Stimulated activated CD8-positive, alpha-beta memory T cell treated with anti-CD3 and anti-CD28 coated beads, Interleukin-7, amount 100 ng/mL, for 24 hours (primary cell): ENCODE results near the gene POLR2F.
"Not testable (repeated sequence)": the region's sequence is repeated elsewhere in the genome, so short reads cannot be mapped to it uniquely, and the experiment has no call there.

Source experiments
- DNase-seq: peaks from one replicate; pipeline ENCODE4 v3.0.0-alpha.2; 2020; ENCODE audit warnings: low read depth

POLR2F gene

GRCh38 chr22:37954686-37955085, 1.2 kb downstream of the POLR2F start:
- DNase-seq = no peak

GRCh38 chr22:37955825-37956397, 2.4 kb downstream of the POLR2F start:
- DNase-seq = not testable (repeated sequence)

GRCh38 chr22:37957232-37957631, 3.7 kb downstream of the POLR2F start:
- DNase-seq = no peak

- DNase-seq = no peak
Observed at GRCh38 chr22:37959231-37959825, 5.8 kb downstream of the POLR2F start.

DNA sequence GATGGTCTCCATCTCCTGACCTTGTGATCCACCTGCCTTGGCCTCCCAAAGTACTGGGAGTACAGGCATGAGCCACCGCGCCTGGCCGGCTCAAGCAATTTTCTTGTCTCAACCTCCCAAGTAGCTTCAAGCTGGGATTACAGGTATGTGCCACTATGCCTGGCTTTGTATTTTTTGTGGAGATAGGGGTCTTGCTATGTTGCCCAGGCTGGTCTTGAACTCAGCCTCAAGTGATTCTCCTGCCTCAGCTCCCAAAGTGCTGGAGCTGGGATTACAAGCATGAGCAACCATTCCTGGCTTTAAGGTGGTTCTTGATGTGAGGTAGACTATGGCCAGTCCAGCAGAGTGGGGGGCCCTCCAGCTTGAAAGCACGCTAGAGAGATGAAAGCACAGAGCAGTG, 7.6 kb downstream of the POLR2F start:
- DNase-seq = no peak

DNA sequence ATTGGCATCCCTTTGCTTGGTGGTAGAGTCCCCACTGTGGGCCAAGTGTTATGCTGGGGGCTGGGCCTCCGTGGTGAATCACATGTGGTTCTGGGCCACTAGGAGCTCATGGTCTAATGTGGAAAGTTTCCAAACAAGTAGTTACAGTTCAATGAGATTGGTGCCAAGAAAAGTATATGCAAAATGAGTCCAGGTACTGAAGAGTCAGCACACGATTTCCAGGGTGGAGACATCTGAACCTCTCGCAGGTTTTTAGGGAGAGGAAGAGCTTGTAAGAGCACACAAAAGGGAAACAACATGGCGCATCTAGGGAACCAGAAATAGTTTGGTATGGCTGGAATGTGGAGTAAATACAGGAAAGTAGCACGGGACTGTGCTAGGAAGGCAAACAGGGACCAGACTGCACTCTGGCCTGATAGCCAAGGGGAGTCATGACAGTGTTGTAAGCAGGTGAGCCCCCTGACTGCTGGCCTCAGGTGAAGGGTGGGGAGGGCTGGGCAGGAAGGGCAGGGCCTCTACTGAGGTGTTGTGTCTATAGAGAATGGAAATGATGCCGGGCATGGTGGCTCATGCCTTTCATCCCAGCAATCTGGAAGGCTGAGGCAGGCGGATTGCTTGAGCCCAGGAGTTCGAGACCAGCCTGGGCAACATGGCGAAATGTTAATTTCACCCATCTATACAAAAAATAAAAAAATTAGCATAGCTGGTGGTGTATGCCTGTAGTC, 12.6 kb downstream of the POLR2F start:
- no peak for DNase-seq

- DNase-seq = no peak
Observed at GRCh38 chr22:37967147-37967546, 13.6 kb downstream of the POLR2F start.

DNA sequence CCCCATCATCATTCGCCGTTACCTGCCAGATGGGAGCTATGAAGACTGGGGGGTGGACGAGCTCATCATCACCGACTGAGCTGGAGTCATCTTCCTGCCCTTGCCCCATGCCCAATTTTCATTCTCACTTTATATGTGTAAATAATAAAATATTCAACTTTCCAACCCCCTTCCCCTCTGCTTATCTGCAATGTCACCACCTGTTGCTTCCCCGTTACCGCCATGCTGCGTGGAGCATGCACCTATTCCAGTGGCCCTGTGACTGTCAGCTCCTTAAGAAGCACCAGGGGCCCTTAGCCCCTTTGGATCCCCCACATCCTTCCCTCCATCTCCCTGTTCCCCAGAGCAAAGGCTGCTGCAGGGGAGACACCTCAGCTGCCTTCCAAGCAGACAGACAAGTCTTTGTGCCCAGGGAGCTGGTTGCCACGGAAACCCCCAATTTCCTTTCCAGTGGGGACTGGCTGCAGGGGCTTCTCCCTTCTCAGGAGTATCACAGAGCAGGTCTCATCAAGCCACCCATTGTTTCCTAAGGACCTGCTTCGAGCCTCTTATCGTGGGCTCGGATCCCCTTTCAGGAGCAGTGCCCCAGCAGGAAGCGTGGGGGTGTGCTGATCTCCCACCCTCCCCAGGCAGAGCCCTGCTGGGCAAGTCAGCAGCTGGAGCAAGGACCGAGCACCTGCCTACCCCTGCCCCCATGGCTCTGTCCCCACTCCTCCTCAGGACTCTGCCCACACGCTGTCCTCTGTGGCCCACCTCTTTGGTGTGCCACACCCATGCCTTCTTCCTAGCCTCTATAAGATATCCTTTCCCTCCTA, 14.3 kb downstream of the POLR2F start:
- no peak for DNase-seq

GRCh38 chr22:37968452-37969251, 15.2 kb downstream of the POLR2F start:
- DNase-seq = no peak

DNA sequence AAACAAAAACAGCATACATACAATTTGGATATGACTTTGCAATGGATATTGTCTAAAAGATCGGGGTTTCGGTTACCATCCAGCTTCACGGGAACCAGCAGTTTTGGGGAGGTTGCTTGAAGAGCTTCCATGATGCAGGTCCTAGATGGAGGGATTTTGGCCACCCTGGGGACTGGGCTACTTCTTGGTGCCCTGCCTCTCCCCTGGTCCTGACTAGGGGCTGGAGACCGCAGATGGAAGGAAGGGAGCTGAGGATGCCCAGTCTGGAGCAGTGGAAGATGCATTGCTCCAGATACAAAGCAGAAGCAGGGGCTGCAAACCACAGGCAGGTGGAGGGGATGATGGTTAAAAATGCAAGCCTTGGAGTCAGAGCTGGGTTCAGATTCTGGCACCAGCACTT, 17.4 kb downstream of the POLR2F start:
- no peak for DNase-seq

DNA sequence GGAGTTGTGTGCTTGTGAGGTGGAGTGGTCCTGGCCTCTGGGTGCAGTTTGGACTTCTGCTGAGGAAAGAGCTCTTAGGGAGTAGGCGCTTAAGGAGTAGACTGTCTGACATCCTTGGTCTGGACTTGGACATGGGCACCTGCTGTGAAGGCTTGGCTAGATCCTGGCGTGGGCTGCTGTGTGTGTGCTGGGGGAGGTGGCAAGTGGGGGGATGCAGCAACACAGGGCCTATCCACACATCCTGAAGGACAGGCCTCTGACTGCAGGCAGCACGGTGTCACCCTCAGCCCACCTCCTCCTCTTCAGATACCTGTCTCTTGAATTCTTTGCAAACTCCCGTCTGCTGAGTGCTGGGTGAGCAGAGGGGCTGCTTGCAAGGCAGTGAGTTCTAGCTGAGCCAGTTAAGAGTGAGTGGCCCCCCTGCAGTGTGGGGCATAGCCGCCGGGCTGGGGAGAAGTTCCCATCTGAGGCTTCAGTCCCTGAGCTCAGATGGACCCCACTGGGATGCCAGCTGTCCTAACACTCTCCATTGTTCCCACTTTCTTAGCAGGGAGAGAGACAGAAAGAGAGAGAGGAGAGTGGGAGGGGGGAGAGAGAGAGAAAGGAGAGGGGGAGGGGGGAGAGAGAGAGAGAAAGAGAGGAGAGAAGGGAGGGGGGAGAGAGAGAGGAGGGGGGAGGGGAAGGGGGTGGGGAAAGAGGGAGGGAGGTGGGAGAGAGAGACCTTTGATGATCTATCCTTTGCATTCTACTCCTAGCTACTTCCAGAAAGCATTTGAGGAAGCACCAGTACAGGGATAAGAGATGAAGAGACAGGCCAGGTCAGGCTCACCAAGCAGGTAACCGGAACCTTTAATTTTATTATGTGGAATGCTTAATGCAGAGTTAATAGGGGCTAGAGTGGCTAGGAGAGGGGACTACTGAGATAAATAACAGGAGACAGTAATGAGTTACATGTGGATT, 18.3 kb downstream of the POLR2F start:
- DNase-seq = no peak

- DNase-seq = no peak
Observed at GRCh38 chr22:37972527-37972926, 19.0 kb downstream of the POLR2F start.

DNA sequence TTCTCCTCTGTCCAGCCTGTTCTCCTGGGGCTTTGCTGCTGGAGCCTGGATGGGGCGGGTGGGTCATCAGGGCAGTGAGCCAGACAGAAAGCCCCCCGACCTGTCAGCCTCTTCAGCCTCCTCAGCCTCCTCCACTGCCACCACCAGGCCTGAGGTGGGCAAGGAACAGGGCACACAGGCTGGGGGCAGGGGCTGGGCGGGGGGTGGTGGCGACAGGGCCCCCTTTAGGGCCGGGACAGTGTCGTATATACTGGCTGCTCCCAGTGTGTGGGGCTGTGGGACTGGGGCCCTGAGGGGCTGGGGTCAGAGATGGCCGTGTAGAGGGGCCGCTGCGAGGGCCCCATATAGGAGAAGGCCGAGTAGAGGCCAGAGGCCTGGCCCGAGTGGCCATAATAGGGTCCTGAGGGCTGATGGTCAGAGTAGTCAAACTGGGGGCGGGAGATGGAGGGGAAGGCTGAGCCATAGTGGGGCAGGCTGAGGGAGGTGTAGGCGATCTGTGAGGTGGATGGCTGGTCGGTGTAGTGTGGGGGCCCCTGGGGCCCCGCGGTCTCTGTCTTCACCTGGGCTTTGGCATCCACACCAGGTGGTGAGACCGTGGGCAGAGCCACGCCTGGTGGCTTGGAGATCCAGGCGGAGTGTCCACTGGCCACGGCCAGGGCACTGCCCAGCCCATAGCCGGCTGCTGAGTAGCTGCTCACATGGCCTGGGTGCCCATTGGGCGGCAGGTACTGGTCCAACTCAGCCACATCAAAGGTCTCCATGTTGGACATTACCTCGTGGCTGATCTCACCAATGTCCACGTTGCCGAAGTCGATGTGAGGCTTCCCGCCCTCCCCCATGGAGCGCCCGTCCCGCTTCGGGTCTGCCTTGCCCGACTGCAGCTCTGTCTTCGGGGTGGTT, 20.0 kb downstream of the POLR2F start:
- DNase-seq = no peak

- DNase-seq = no peak
Observed at GRCh38 chr22:37975153-37975552, 21.7 kb downstream of the POLR2F start.

- not testable (repeated sequence) for DNase-seq
Observed at GRCh38 chr22:37976022-37976421, 22.5 kb downstream of the POLR2F start.

DNA sequence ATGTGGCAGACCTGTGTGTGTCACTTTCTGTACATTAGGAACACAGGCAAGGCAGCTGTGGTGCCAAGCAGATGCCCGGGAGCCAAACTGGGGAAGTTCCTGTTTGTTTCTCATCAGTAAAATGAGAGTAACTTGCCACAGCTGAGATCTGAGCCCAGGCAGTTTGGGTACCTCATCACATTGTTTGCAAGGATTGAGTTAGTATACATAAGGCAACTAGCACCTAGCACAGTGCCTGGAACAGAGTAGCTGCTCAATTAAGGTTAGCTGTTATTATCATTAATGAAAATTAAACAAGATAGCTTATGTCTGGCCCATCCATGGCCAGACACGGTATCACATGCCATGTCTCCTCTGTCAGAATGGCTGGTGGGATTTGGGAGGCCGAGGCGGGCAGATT, 23.0 kb downstream of the POLR2F start:
- no peak for DNase-seq

DNA sequence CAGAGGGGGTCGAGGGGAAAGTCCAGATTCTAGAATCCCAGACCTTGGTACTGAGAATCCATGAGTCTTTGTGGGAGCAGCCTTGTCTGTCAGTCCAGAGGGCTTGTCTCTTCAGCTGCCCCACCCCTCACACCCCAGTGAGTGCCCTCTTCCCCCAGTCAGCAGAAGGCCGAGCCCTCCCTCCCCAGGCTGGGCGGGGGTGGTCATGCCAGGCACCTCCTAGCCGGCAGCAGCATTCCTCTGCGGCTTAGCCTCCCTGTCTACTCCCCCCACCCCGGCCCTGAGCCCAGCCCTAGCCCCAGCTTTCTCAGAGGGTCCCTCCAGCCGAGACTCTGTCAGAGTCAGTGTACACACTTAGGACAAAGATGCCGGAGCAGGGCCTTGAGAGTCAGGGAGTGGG, 26.3 kb downstream of the POLR2F start:
- DNase-seq = no peak

- DNase-seq = no peak
Observed at GRCh38 chr22:37981282-37982011, 27.9 kb downstream of the POLR2F start.
